GM21390 (cell line): ENCODE data around the gene NUDT22.

Experiments used
- ATAC-seq: cut with Tn5 transposase; IDR thresholded peaks from one replicate; pipeline ENCODE4 v1.9.1; 2021; ENCODE audit not compliant: unreplicated experiment

NUDT22 gene

GRCh38 chr11:64225608-64226506, at the start of gene NUDT22, which contains the start of gene TRPT1:
Gene NUDT22, plus strand, starts transcription at chr11:64226274. Its CDS starts 379 bp downstream, at chr11:64226653.
Gene TRPT1, minus strand, starts transcription at chr11:64226186. Its CDS starts 326 bp downstream, at chr11:64225860.
- peak; percentile 44 for ATAC-seq

GRCh38 chr11:64176751-64177150, 49.3 kb upstream of the NUDT22 start:
- no peak for ATAC-seq

GRCh38 chr11:64178203-64178602, 47.9 kb upstream of the NUDT22 start:
- ATAC-seq = no peak

- no peak for ATAC-seq
Measured at GRCh38 chr11:64178951-64179639, 47.0 kb upstream of the NUDT22 start.

- ATAC-seq = no peak
Measured at GRCh38 chr11:64180891-64181290, 45.2 kb upstream of the NUDT22 start.

GRCh38 chr11:64181506-64182411, 44.3 kb upstream of the NUDT22 start:
- no peak for ATAC-seq

GRCh38 chr11:64183890-64184289, 42.2 kb upstream of the NUDT22 start:
- ATAC-seq = no peak

GRCh38 chr11:64185175-64185692, 40.8 kb upstream of the NUDT22 start:
- ATAC-seq = peak; percentile 18

GRCh38 chr11:64185693-64186491, 40.2 kb upstream of the NUDT22 start, which contains the start of gene STIP1:
Gene STIP1, plus strand, starts transcription at chr11:64186171. Its CDS starts 91 bp downstream, at chr11:64186262.
- peak; percentile 86 for ATAC-seq

GRCh38 chr11:64186492-64187165, 39.4 kb upstream of the NUDT22 start:
- ATAC-seq = no peak

- no peak for ATAC-seq
Measured at GRCh38 chr11:64192434-64192833, 33.6 kb upstream of the NUDT22 start.

GRCh38 chr11:64196626-64197025, 29.4 kb upstream of the NUDT22 start:
- no peak for ATAC-seq

- no peak for ATAC-seq
Measured at GRCh38 chr11:64198511-64198910, 27.6 kb upstream of the NUDT22 start.

- no peak for ATAC-seq
Measured at GRCh38 chr11:64201543-64201942, 24.5 kb upstream of the NUDT22 start.

GRCh38 chr11:64202992-64203391, 23.1 kb upstream of the NUDT22 start:
- ATAC-seq = no peak

- ATAC-seq = no peak
Measured at GRCh38 chr11:64203421-64204079, 22.5 kb upstream of the NUDT22 start.

- ATAC-seq = no peak
Measured at GRCh38 chr11:64204080-64204440, 22.0 kb upstream of the NUDT22 start.

- no peak for ATAC-seq
Measured at GRCh38 chr11:64204464-64204989, 21.5 kb upstream of the NUDT22 start.
